MV-4-11 (cell line): ENCODE data around the gene MED27.

Experiments used
- DNase-seq: peaks from one replicate; lab custom pipeline; 2025; lab: John Stamatoyannopoulos, UW

MED27 gene

DNA sequence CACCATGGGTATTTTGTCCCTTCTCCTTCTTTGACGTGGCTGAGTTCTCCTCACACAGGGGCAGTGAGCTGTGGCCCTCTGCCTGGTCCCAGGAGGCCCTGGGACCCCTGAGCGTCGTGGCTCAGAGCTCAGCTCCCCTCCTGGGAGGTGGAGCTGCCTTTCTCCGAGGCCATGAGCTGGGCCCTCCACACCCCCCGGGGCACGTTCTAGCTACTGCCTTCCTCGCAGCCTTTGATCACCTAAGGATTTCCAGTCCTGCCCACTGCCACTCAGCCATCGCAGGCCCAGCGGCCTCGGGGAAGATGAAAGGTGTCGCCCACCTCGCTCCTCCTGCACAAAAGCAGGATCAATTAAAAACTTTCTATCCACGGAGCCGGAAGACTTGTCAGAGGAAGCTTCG, 244.9 kb downstream of the MED27 start:
- DNase-seq = no peak

DNA sequence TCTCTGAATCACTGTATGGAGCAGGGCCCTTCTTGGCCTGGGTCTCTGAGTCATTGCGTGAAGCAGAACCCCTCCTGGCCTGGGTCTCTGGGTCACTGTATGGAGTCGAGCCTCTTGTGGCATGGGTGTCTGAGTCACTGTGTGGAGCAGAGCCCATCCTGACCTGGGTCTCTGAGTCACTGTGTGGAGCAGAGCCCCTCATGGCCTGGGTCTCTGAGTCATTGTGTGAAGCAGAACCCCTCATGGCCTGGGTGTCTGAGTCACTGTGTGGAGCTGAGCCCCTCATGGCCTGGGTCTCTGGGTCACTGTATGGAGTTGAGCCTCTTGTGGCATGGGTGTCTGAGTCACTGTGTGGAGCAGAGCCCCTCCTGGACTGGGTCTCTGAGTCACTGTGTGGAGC, 245.8 kb downstream of the MED27 start:
- no peak for DNase-seq

- DNase-seq = no peak
These were observed 246.6 kb downstream of the MED27 start for GRCh38 chr9:131833083-131833482.

DNA sequence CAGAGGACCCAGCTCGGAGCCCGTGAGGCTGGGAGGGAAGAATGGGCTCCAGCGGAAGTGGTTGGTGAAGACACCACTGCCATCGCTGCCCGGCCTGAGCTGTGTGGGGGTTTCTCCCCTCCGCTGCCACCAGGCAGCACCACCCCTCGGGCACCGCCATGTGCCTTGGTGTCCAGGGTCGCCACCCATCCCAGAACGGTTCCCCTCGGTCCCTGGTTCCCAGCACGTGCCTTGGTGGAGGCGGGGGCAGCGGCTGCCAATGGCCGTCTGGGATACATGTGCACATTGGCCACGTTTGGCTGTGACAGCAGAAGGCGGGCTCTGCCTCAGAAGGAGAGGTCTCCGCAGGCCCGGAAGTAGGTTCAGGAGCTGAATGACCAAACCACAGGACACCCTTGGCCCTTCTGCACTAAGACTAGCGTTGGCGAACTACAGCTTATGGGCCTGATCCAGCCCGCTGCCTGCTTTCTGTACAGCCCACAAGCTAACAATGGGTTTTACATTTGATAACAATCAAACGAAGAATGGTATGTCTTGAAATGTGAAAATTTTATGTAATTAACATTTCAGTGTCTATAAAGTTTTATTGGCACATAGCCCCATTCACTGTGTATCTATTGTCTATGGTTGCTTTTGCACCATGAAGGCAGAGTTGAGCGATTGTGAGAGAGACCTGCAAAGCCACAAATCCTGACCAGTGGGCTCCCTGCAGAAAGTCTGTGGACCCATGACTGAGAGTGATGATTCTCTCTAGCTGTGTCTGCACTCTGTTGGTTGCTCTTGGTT, 248.1 kb downstream of the MED27 start:
- DNase-seq = no peak

DNA sequence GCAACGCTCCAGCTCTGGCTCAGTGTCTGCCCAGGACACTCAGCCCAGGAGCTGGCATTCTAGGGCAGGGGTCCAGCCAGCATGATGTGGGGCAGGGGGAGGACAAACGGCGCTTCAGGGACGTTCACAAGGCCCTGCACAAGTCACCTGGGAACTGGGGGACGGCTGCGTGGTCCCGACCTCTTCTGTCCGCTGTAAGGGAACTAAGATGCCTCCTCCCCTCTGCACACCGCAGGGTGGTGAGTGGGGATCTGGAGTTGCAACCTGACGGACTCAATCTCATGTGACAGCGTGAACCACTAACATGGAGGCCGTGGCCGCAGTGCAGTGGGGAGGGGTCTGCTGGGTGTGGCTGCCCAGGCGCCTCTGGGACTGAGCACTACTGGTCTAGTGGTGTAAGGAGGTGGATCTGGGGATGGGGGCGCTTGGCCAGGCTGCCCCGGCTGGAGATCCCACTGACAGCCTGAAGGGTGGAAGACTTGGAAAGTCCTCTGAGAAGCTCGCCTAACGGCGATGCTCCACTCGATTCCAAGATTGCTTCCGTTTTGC, 251.8 kb downstream of the MED27 start:
- no peak for DNase-seq

- DNase-seq = no peak
These were observed 252.6 kb downstream of the MED27 start for GRCh38 chr9:131826966-131827525.

DNA sequence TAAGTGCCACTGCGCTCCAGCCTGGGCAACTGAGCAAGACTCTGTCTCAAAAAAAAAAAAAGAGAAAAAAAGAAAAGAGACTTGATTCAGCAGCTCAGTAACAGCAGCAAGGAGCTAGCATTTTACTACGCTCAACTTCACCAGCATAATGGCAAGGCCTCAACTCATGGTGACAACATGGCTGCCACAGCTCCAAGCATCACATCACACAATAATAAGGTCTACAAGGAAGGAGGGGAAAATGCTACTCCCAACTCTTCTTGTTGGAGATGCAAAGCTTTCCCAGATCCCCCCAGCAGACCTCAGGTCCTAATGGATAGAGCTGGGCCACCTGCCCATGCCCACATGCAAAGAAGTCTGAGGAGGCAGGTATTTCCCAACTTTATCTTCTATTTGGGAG, 253.6 kb downstream of the MED27 start:
- DNase-seq = no peak

GRCh38 chr9:131824953-131825495, 254.6 kb downstream of the MED27 start:
- DNase-seq = no peak

GRCh38 chr9:131824155-131824594, 255.5 kb downstream of the MED27 start:
- no peak for DNase-seq

- no peak for DNase-seq
These were observed 255.9 kb downstream of the MED27 start for GRCh38 chr9:131823701-131824146.

DNA sequence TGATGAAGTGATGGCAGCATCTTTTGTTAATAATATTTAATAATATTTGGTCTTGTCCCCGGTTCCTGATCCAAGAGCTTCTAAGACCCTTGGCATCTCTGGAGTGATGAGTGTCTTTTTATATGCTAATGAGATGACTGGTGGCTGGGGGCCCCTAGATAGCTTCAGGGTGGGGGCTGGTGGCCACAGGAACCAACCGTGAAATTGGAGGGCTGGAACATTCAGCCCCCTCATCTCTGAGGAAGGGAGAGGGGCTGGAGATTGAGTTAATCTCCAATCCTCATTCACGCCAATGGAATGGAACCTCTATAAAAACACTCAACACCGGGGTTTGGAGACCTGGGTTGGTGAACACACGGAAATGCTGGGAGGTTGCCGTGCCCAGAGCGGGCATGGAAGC, 261.6 kb downstream of the MED27 start:
- no peak for DNase-seq

GRCh38 chr9:131817627-131818026, 262.0 kb downstream of the MED27 start:
- no peak for DNase-seq

DNA sequence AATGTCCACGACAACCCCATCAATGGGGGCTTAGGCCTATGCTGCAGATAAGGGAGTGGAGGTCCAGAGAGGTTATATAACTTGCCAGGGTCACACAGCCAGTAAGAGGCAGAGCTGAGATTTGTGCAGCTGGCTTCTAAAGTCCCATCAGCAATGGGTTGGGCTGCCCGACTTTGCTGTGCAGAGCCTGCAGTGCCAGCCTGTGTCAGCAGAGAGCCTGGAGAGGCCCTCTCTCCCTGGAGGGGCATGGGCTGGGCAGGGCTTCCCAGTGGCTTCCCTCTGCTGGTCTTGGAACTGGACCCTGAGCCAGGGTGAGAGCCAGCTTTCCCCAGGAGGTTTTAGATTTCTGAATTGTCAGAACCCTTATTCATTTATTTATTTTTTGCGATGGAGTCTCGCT, 262.6 kb downstream of the MED27 start:
- DNase-seq = no peak

DNA sequence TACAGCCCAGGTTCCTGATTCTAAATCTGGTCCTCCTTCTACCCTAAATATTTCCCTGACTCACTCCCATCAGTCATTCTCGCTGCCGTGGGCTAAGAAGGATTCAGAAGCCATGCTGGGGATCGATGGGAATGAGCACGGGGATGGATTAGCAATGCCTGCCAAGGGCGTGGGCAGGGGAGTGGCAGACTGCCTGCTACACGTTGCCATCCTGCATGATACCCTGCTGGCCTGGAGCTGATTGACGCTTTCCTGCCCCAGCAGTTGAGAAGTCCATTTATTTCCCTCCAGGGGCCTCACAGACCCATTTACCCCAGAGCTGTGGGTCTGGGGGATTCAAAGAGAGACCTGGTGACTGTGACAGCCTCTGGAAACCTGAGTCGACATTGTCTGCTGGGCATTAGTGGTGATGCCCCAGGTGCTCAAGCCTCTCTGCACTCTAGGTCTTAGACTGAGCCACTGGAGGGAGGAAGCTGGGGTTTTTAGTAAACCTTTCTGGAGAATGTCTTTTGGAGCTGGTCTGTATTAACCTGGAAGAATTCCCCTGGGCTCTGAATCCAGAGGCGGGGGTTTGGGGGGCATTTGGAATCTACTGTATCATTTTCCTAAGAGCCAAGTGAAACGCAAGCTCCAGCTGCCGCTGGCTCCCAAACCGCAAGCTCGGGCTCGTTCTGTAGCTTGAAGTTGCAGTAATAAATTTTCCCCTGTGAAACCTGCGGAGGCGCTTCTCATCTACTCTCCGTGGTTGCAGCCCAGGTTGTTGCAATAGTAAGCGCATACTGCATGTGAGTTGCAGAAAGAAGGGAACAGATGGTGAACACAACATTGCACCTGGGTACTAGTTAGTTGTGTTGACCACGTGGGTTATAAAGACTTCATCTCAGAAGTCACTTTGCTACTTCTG, 263.4 kb downstream of the MED27 start:
- no peak for DNase-seq

- DNase-seq = no peak
These were observed 265.0 kb downstream of the MED27 start for GRCh38 chr9:131814707-131815106.

DNA sequence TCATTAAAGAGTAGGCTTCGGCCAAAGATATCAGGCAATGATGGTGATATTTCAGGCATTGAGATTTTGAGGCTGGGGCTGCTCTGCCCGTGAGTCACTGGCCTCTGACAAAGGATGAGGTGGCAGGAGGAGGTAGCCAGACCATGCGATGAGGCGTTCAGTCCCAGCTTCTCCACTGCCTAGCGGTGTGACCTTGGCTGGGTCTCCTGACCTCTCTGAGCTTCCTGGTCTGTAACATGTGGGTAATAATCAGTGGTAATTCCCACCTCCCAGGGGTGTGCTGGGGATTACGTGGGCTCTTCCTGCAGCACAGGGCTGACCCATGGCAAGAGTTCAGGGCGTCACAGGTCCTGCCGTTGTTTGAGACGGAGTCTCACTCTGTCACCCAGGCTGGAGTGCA, 266.6 kb downstream of the MED27 start:
- DNase-seq = no peak

- no peak for DNase-seq
These were observed 267.4 kb downstream of the MED27 start for GRCh38 chr9:131812116-131812790.

DNA sequence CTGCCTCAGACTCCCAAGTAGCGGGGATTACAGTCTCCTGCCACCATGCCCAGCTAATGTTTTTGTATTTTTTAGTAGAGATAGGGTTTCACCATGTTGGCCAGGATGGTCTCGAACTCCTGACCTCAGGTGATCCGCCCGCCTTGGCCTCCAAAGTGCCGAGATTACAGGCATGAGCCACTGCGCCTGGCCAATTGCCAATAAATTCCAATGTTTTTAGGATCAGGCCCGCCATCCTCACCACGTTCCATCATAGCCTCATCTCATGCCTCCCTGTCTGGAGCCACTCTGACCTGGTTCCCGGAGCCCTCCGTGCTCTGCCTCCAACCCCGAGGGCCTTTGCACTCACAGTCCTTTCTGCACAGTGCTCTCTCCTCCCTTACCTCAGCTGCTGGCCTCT, 268.3 kb downstream of the MED27 start:
- no peak for DNase-seq

DNA sequence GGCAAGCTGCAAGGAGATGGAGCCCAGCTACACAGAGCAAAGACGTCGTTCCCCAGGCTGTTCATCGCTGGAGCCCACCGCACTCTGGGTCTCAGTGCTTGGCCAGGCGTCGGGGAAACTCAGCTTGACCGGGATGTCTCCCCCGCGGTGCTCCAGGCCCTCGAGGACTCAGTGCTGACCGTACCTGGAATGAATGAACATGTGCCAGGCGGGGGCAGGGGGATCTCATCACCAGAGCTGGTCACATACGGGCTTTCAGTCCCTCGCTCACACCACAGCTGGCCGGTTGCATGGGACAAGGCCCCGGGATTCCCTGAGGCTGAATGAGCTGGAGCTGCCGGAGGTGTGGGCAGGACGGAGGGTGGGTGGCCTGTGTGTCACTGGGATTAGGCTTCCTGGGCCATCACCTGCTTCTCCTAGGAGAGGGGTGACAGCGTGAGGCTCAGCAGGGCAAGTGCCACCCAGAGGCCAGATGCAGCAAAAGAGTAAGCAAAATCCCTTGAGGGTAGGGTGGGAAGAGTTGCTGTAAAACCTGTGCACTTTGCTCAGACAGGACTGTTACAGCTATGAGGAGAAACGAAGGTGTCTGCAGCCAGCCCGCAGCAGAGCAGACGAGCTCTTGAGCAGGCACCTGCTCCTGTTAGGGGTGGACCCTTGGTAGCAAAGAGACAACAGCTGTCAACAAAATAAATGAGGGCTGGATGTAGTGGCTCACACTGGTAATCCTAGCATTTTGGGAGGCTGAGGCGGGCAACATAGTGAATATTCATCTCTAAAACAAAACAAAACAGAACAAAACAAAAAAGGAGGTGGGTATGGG, 269.1 kb downstream of the MED27 start:
- no peak for DNase-seq
